T-cell (primary cell): ENCODE measurements around the gene GLIS1. TPM values are rescaled to one million over a fixed set of nuclear protein-coding genes. Genes with fewer than 3 reads are reported as not detected.

ENCODE experiments used
- ATAC-seq, 4 experiments: fragments of 200-7000 bp in 3 of 4; fragments of 150-1000 bp in 1 of 4; cut with Tn5 transposase; replicated peaks in 1 of 4; 1 replicate in 3 of 4; 2 replicates in 1 of 4; pipeline ENCODE4 v1.10.0; 2021; ENCODE audit warnings: moderate library complexity in 3 of 4, mild to moderate bottlenecking in 2 of 4, moderate number of reproducible peaks in 1 of 4
- CTCF ChIA-PET, 2 donors: fragments of 300-600 bp; sonication (Branson Sonifier 250); formaldehyde crosslinking; loops; one replicate each; lab custom pipeline; 2022; ENCODE audit warnings: antibody characterized with exemption in 2 of 2; lab: Charles Lee
- POLR2A ChIA-PET, 2 donors: fragments of 300-600 bp; sonication (Branson Sonifier 250); formaldehyde crosslinking; loops; one replicate each; lab custom pipeline; 2022; ENCODE audit warnings: antibody characterized with exemption in 2 of 2; lab: Charles Lee
- DNase-seq, 35 experiments: peaks; one replicate each; pipeline versions ENCODE4 v3.0.0 to v3.0.0-alpha.2; 2013 to 2023
- H3K27ac ChIP-seq: one replicate; pipeline ENCODE4 v1.5.1; 2013; ENCODE audit warnings: low read length
- H3K27me3 ChIP-seq, 2 experiments: replicated peaks in 1 of 2; 1 replicate in 1 of 2; 2 replicates in 1 of 2; pipeline versions ENCODE4 v1.6.1 to v1.7.0; 2013; ENCODE audit warnings: low read length in 1 of 2, mixed read lengths in 1 of 2; ENCODE audit not compliant: control insufficient read depth in 2 of 2, insufficient read depth in 2 of 2; ENCODE audit errors: extremely low read depth in 1 of 2
- H3K36me3 ChIP-seq, 2 donors: 1 replicate in 1 of 2; 2 replicates in 1 of 2; pipeline versions ENCODE4 v1.6.1 to v1.7.0; 2013; ENCODE audit warnings: low read length in 1 of 2; ENCODE audit not compliant: control insufficient read depth in 2 of 2, insufficient read depth in 1 of 2; ENCODE audit errors: extremely low read depth in 1 of 2
- H3K4me1 ChIP-seq, 2 experiments: 1 replicate in 1 of 2; 2 replicates in 1 of 2; pipeline versions ENCODE4 v1.6.1 to v1.7.0; 2013; ENCODE audit warnings: low read length in 2 of 2, mixed read lengths in 1 of 2; ENCODE audit not compliant: insufficient read depth in 2 of 2, control insufficient read depth in 1 of 2; ENCODE audit errors: extremely low read depth in 1 of 2
- H3K4me3 ChIP-seq, 2 donors: 1 replicate in 1 of 2; 2 replicates in 1 of 2; pipeline versions ENCODE4 v1.5.1 to v1.7.0; 2013; ENCODE audit warnings: mild to moderate bottlenecking in 2 of 2, low read length in 1 of 2, moderate library complexity in 1 of 2; ENCODE audit not compliant: control insufficient read depth in 1 of 2; ENCODE audit errors: extremely low read depth in 1 of 2
- H3K9me3 ChIP-seq: 2 replicates; pipeline ENCODE4 v1.7.0; 2013
- H3K27ac Mint-ChIP-seq, 2 donors: one replicate each; pipeline ENCODE4 v1.8.0; 2020 to 2021; ENCODE audit warnings: mild to moderate bottlenecking in 2 of 2, mixed read lengths in 2 of 2
- H3K27me3 Mint-ChIP-seq, 2 donors: one replicate each; pipeline ENCODE4 v1.8.0; 2021 to 2022; ENCODE audit warnings: mixed read lengths in 2 of 2
- H3K36me3 Mint-ChIP-seq: one replicate; pipeline ENCODE4 v1.8.0; 2021; ENCODE audit warnings: mixed read lengths
- H3K4me1 Mint-ChIP-seq, 3 donors: one replicate each; pipeline ENCODE4 v1.8.0; 2020 to 2022; ENCODE audit warnings: mixed read lengths in 3 of 3, mild to moderate bottlenecking in 1 of 3
- H3K4me3 Mint-ChIP-seq, 3 donors: one replicate each; pipeline ENCODE4 v1.8.0; 2020 to 2022; ENCODE audit warnings: mild to moderate bottlenecking in 3 of 3, mixed read lengths in 3 of 3, moderate library complexity in 3 of 3
- H3K9me3 Mint-ChIP-seq, 3 donors: one replicate each; pipeline ENCODE4 v1.8.0; 2020 to 2022; ENCODE audit warnings: mixed read lengths in 3 of 3
- WGBS: methylation state at CpG from one replicate; pipeline ENCODE4 v1.1.5; 2013; ENCODE audit warnings: missing lambda C conversion rate; ENCODE audit not compliant: insufficient coverage; 5-methylcytosine and 5-hydroxymethylcytosine counted together
- total RNA-seq, 35 experiments: library from RNA in 6 of 35; stranded (reverse) in 6 of 35; fragments of 120-200 nt in 1 of 35; gene quantifications; one replicate each; pipeline versions ENCODE4 v1.2.1 to v1.2.4 and lab custom pipeline; 2013 to 2026

Gene GLIS1
- total RNA-seq, 5 donors from 2014 or later (not counting 1 experiment from before 2014, with no cell fraction given) = not detected

- Mint-ChIP-seq H3K4me3 (no peak overlapping the region), H3K36me3 (no peaks in the 10 kb centered on the region), H3K4me1 (no peaks in the 10 kb centered on the region), H3K9me3 (no peaks in the 10 kb centered on the region), H3K27me3 (peaks cover 0 to 8% of the 10 kb centered on the region in 2 donors), H3K27ac (no peak overlapping the region)
- ATAC-seq (no peak), DNase-seq (no peak)
- Histone ChIP-seq H3K27me3 (peaks cover 0 to 22% of the 10 kb centered on the region in 2 experiments), H3K27ac (no peak overlapping the region), H3K4me3 (no peak overlapping the region), H3K36me3 (no peaks in the 10 kb centered on the region), H3K4me1 (no peaks in the 10 kb centered on the region), H3K9me3 (no peaks in the 10 kb centered on the region)
- 60% methylated on average over 1 of the region's 3 CpGs for WGBS
- ChIA-PET POLR2A (no interaction called here), CTCF (no interaction called here)
Measured at GRCh38 chr1:53700776-53701175, 38.2 kb downstream of the GLIS1 start.

GRCh38 chr1:53699981-53700380, 39.0 kb downstream of the GLIS1 start:
- Histone ChIP-seq H3K4me3 (no peak overlapping the region), H3K4me1 (no peaks in the 10 kb centered on the region), H3K9me3 (no peaks in the 10 kb centered on the region), H3K27ac (no peak overlapping the region), H3K36me3 (no peaks in the 10 kb centered on the region), H3K27me3 (peaks cover 0 to 18% of the 10 kb centered on the region in 2 experiments)
- no peaks in the 10 kb centered on the region for H3K36me3 Mint-ChIP-seq
- no peaks in the 10 kb centered on the region for H3K4me1 Mint-ChIP-seq
- CTCF ChIA-PET = no interaction called here
- 91% methylated on average over 7 of the region's 8 CpGs for WGBS
- peaks cover 0 to 4% of the 10 kb centered on the region in 2 donors for H3K27me3 Mint-ChIP-seq
- H3K4me3 Mint-ChIP-seq = no peak overlapping the region
- ATAC-seq (no peak), DNase-seq (no peak)
- H3K27ac Mint-ChIP-seq = no peak overlapping the region
- H3K9me3 Mint-ChIP-seq = no peaks in the 10 kb centered on the region
- POLR2A ChIA-PET = no interaction called here

DNA sequence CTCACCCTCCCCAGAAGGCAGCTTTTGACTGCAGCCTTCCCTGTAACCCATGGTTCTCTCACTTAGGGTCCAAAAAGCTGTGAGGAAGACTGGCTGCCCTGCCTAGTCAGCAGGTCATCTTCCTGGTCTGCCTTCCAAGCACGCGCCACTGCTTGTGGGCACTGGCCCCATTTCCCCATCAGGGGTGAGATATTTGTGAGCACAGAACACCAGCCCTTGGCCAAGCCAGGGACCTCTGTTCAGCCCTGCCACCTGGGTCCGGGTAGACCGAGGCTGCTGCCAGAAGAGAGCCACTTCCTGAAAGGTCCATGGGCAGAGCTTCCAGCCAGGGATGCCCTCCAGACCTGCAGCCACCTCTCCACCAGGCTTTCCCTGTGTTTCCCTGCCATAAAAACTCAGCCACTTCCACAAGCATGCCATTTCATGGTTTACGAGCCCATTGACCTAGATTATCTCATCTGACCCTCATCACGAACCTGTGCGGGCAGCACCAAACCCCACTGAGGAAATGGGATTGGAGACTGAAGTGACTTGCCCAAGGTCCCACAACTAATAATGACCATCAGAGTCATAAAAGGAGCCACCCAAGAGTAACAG, 40.5 kb downstream of the GLIS1 start:
- no peak overlapping the region for H3K4me3 ChIP-seq
- Mint-ChIP-seq H3K9me3 (no peaks in the 10 kb centered on the region), H3K36me3 (no peaks in the 10 kb centered on the region), H3K27me3 (peaks cover 0 to 3% of the 10 kb centered on the region in 2 donors), H3K27ac (no peak overlapping the region), H3K4me1 (no peaks in the 10 kb centered on the region), H3K4me3 (no peak overlapping the region)
- no peak overlapping the region for H3K27ac ChIP-seq
- CTCF ChIA-PET = no interaction called here
- H3K36me3 ChIP-seq = no peaks in the 10 kb centered on the region
- H3K4me1 ChIP-seq = no peaks in the 10 kb centered on the region
- H3K27me3 ChIP-seq = peaks cover 0 to 12% of the 10 kb centered on the region in 2 experiments
- POLR2A ChIA-PET = no interaction called here
- DNase-seq (no peak), ATAC-seq (no peak)
- 83% methylated on average over 4 of the region's 7 CpGs for WGBS
- no peaks in the 10 kb centered on the region for H3K9me3 ChIP-seq

GRCh38 chr1:53697721-53698383, 41.1 kb downstream of the GLIS1 start:
- Mint-ChIP-seq H3K36me3 (no peaks in the 10 kb centered on the region), H3K9me3 (no peaks in the 10 kb centered on the region), H3K27ac (no peak overlapping the region), H3K27me3 (peaks cover 0 to 3% of the 10 kb centered on the region in 2 donors), H3K4me1 (no peaks in the 10 kb centered on the region), H3K4me3 (no peak overlapping the region)
- peaks cover 0 to 15% of the 10 kb centered on the region in 2 experiments for H3K27me3 ChIP-seq
- H3K4me3 ChIP-seq = no peak overlapping the region
- WGBS = 76% methylated on average over 7 of the region's 14 CpGs
- ATAC-seq (no peak), DNase-seq (no peak)
- H3K27ac ChIP-seq = no peak overlapping the region
- H3K4me1 ChIP-seq = no peaks in the 10 kb centered on the region
- POLR2A ChIA-PET = no interaction called here
- CTCF ChIA-PET = no interaction called here
- H3K9me3 ChIP-seq = no peaks in the 10 kb centered on the region
- no peaks in the 10 kb centered on the region for H3K36me3 ChIP-seq

GRCh38 chr1:53696990-53697389, 42.0 kb downstream of the GLIS1 start:
- ATAC-seq (no peak), DNase-seq (no peak)
- no CpG with 5 or more reads among the region's 2 CpGs for WGBS
- no peaks in the 10 kb centered on the region for H3K9me3 ChIP-seq
- no peak overlapping the region for H3K4me3 ChIP-seq
- CTCF ChIA-PET = no interaction called here
- Mint-ChIP-seq H3K27me3 (peaks cover 0 to 5% of the 10 kb centered on the region in 2 donors), H3K36me3 (no peaks in the 10 kb centered on the region), H3K9me3 (no peaks in the 10 kb centered on the region), H3K4me1 (no peaks in the 10 kb centered on the region), H3K4me3 (no peak overlapping the region), H3K27ac (no peak overlapping the region)
- H3K36me3 ChIP-seq = no peaks in the 10 kb centered on the region
- peaks cover 0 to 10% of the 10 kb centered on the region in 2 experiments for H3K27me3 ChIP-seq
- POLR2A ChIA-PET = no interaction called here
- no peaks in the 10 kb centered on the region for H3K4me1 ChIP-seq
- H3K27ac ChIP-seq = no peak overlapping the region

DNA sequence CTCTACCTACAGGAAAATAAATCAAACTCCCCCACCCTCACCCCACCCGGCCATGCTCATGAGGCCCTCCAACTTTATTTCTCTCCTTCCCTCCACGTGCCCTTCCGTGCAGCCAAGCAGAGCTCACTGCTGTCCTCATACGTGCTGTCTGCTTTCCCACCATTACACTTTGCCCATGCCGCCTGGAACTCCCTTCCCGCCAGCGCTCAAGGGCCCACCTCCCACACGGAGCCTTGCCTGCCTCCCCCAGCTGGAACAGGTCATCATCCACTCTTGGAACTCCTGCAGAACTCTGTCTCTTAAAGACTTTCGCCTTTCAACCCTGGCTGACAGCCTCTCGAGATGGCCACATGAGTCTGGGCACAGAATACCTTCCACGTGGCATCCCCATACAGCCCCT, 42.4 kb downstream of the GLIS1 start:
- Histone ChIP-seq H3K9me3 (no peaks in the 10 kb centered on the region), H3K36me3 (no peaks in the 10 kb centered on the region), H3K27me3 (peaks cover 0 to 9% of the 10 kb centered on the region in 2 experiments), H3K4me1 (no peaks in the 10 kb centered on the region), H3K27ac (no peak overlapping the region), H3K4me3 (no peak overlapping the region)
- Mint-ChIP-seq H3K4me3 (no peak overlapping the region), H3K9me3 (no peaks in the 10 kb centered on the region), H3K4me1 (no peaks in the 10 kb centered on the region), H3K36me3 (no peaks in the 10 kb centered on the region), H3K27me3 (peaks cover 0 to 6% of the 10 kb centered on the region in 2 donors), H3K27ac (no peak overlapping the region)
- no peak for DNase-seq
- no peak for ATAC-seq
- WGBS = 87% methylated on average over 10 of the region's 11 CpGs
- POLR2A ChIA-PET = no interaction called here
- CTCF ChIA-PET = no interaction called here
